GM18858 (cell line): Measurements from ENCODE around the gene CRYBB3.
"Not testable (repeated sequence)": the region's sequence is repeated elsewhere in the genome, so short reads cannot be mapped to it uniquely, and the experiment has no call there.

Source experiments
- ATAC-seq: cut with Tn5 transposase; IDR thresholded peaks from one replicate; pipeline ENCODE4 v1.9.1; 2021; ENCODE audit not compliant: unreplicated experiment

Gene CRYBB3

GRCh38 chr22:25238058-25238457, 38.4 kb downstream of the CRYBB3 start:
- not testable (repeated sequence) for ATAC-seq

GRCh38 chr22:25255169-25255568, 55.5 kb downstream of the CRYBB3 start:
- ATAC-seq, result not testable (repeated sequence)
